HEK293 (cell line): ENCODE results near the gene TMEM184B.

Source experiments
- KLF10 ChIP-seq: fragments of 450-650 bp; IDR thresholded peaks from 2 replicates; pipeline ENCODE4 v1.5.1; 2018; ENCODE audit warnings: missing biosample characterization, mild to moderate bottlenecking, missing genetic modification characterization
- RBAK ChIP-seq: fragments of 450-650 bp; formaldehyde crosslinking; IDR thresholded peaks from 2 replicates; pipeline ENCODE4 v1.5.1; 2016; ENCODE audit warnings: missing biosample characterization, missing genetic modification characterization
- SALL2 ChIP-seq: fragments of 450-650 bp; formaldehyde crosslinking; IDR thresholded peaks from 2 replicates; pipeline ENCODE4 v1.5.0; 2017; ENCODE audit warnings: missing biosample characterization, mild to moderate bottlenecking, missing genetic modification characterization, borderline replicate concordance
- TSHZ1 ChIP-seq: fragments of 450-650 bp; formaldehyde crosslinking; IDR thresholded peaks from 2 replicates; pipeline ENCODE4 v1.5.1; 2016; ENCODE audit warnings: missing biosample characterization, missing genetic modification characterization, borderline replicate concordance
- ZBTB48 ChIP-seq: fragments of 450-650 bp; formaldehyde crosslinking; IDR thresholded peaks from 2 replicates; pipeline ENCODE4 v1.5.1; 2016; ENCODE audit warnings: missing biosample characterization, missing genetic modification characterization
- ZBTB6 ChIP-seq: fragments of 450-650 bp; formaldehyde crosslinking; IDR thresholded peaks from 2 replicates; pipeline ENCODE4 v1.5.1; 2017; ENCODE audit warnings: missing biosample characterization, missing genetic modification characterization
- ZNF10 ChIP-seq: fragments of 450-650 bp; formaldehyde crosslinking; IDR thresholded peaks from 2 replicates; pipeline ENCODE4 v1.5.1; 2017; ENCODE audit warnings: missing biosample characterization, missing genetic modification characterization
- ZNF133 ChIP-seq: fragments of 450-650 bp; formaldehyde crosslinking; IDR thresholded peaks from 2 replicates; pipeline ENCODE4 v1.5.1; 2016; ENCODE audit warnings: missing biosample characterization, missing genetic modification characterization
- ZNF140 ChIP-seq: fragments of 450-650 bp; formaldehyde crosslinking; IDR thresholded peaks from 2 replicates; pipeline ENCODE4 v1.5.1; 2016; ENCODE audit warnings: missing biosample characterization, missing genetic modification characterization
- ZNF2 ChIP-seq: fragments of 450-650 bp; formaldehyde crosslinking; IDR thresholded peaks from 2 replicates; pipeline ENCODE4 v1.5.1; 2016; ENCODE audit warnings: missing biosample characterization, missing genetic modification characterization
- ZNF211 ChIP-seq: fragments of 450-650 bp; formaldehyde crosslinking; IDR thresholded peaks from 2 replicates; pipeline ENCODE4 v1.5.1; 2016; ENCODE audit warnings: low read depth, missing biosample characterization, missing genetic modification characterization
- ZNF221 ChIP-seq: fragments of 450-650 bp; formaldehyde crosslinking; IDR thresholded peaks from 2 replicates; pipeline ENCODE4 v1.5.1; 2017; ENCODE audit warnings: missing biosample characterization, missing genetic modification characterization, borderline replicate concordance
- ZNF223 ChIP-seq: fragments of 450-650 bp; formaldehyde crosslinking; IDR thresholded peaks from 2 replicates; pipeline ENCODE4 v1.5.1; 2016; ENCODE audit warnings: missing biosample characterization, missing genetic modification characterization
- ZNF292 ChIP-seq: fragments of 450-650 bp; formaldehyde crosslinking; IDR thresholded peaks from 2 replicates; pipeline ENCODE4 v1.5.1; 2016; ENCODE audit warnings: low read depth, missing biosample characterization, missing genetic modification characterization, borderline replicate concordance
- ZNF311 ChIP-seq: fragments of 450-650 bp; formaldehyde crosslinking; IDR thresholded peaks from 2 replicates; pipeline ENCODE4 v1.5.1; 2017; ENCODE audit warnings: missing biosample characterization, missing genetic modification characterization, borderline replicate concordance
- ZNF324 ChIP-seq: fragments of 450-650 bp; formaldehyde crosslinking; IDR thresholded peaks from 2 replicates; pipeline ENCODE4 v1.5.1; 2016; ENCODE audit warnings: missing biosample characterization, missing genetic modification characterization
- ZNF354C ChIP-seq: fragments of 450-650 bp; formaldehyde crosslinking; IDR thresholded peaks from 2 replicates; pipeline ENCODE4 v1.5.1; 2016; ENCODE audit warnings: missing biosample characterization, missing genetic modification characterization, low read depth, borderline replicate concordance
- ZNF366 ChIP-seq: fragments of 450-650 bp; formaldehyde crosslinking; conservative IDR thresholded peaks from 2 replicates; pipeline ENCODE4 v1.5.1; 2016; ENCODE audit warnings: missing biosample characterization, missing genetic modification characterization
- ZNF416 ChIP-seq: fragments of 450-650 bp; formaldehyde crosslinking; IDR thresholded peaks from 2 replicates; pipeline ENCODE4 v1.5.1; 2016; ENCODE audit warnings: missing biosample characterization, missing genetic modification characterization
- ZNF423 ChIP-seq: fragments of 450-650 bp; formaldehyde crosslinking; IDR thresholded peaks from 2 replicates; pipeline ENCODE4 v1.5.1; 2016; ENCODE audit warnings: missing biosample characterization, missing genetic modification characterization
- ZNF529 ChIP-seq: fragments of 450-650 bp; formaldehyde crosslinking; IDR thresholded peaks from 2 replicates; pipeline ENCODE4 v1.5.1; 2017; ENCODE audit warnings: missing genetic modification characterization, missing biosample characterization; ENCODE audit not compliant: insufficient replicate concordance
- ZNF530 ChIP-seq: fragments of 450-650 bp; formaldehyde crosslinking; IDR thresholded peaks from 2 replicates; pipeline ENCODE4 v1.5.1; 2016; ENCODE audit warnings: low read depth, missing biosample characterization, missing genetic modification characterization
- ZNF561 ChIP-seq: fragments of 450-650 bp; IDR thresholded peaks from 2 replicates; pipeline ENCODE4 v1.5.1; 2018; ENCODE audit warnings: missing biosample characterization, missing genetic modification characterization, borderline replicate concordance
- ZNF626 ChIP-seq: fragments of 450-650 bp; sonication (Bioruptor Pico); formaldehyde crosslinking; IDR thresholded peaks from 2 replicates; pipeline ENCODE4 v1.5.1; 2018; ENCODE audit warnings: missing biosample characterization, missing genetic modification characterization, inconsistent platforms
- ZNF654 ChIP-seq: fragments of 450-650 bp; formaldehyde crosslinking; IDR thresholded peaks from 2 replicates; pipeline ENCODE4 v1.5.1; 2016; ENCODE audit warnings: low read depth, missing biosample characterization, missing genetic modification characterization
- ZNF664 ChIP-seq: fragments of 450-650 bp; formaldehyde crosslinking; IDR thresholded peaks from 2 replicates; pipeline ENCODE4 v1.5.1; 2016; ENCODE audit warnings: missing biosample characterization, missing genetic modification characterization
- ZSCAN23 ChIP-seq: fragments of 450-650 bp; formaldehyde crosslinking; IDR thresholded peaks from 2 replicates; pipeline ENCODE4 v1.5.1; 2016; ENCODE audit warnings: missing biosample characterization, missing genetic modification characterization
- TF ChIP-seq, protein P1 (sequence below): fragments of 450-650 bp; formaldehyde crosslinking; IDR thresholded peaks from 2 replicates; pipeline ENCODE4 v1.5.1; 2017; ENCODE audit warnings: missing biosample characterization, mild to moderate bottlenecking, missing genetic modification characterization, moderate library complexity
- TF ChIP-seq, protein P2 (sequence below): fragments of 450-650 bp; IDR thresholded peaks from 2 replicates; pipeline ENCODE4 v1.5.1; 2018; ENCODE audit warnings: missing biosample characterization, missing genetic modification characterization
- TF ChIP-seq, protein P3 (sequence below): fragments of 450-650 bp; formaldehyde crosslinking; conservative IDR thresholded peaks from 2 replicates; pipeline ENCODE4 v1.5.1; 2016; ENCODE audit warnings: low read depth, missing biosample characterization, missing genetic modification characterization

Gene TMEM184B

DNA sequence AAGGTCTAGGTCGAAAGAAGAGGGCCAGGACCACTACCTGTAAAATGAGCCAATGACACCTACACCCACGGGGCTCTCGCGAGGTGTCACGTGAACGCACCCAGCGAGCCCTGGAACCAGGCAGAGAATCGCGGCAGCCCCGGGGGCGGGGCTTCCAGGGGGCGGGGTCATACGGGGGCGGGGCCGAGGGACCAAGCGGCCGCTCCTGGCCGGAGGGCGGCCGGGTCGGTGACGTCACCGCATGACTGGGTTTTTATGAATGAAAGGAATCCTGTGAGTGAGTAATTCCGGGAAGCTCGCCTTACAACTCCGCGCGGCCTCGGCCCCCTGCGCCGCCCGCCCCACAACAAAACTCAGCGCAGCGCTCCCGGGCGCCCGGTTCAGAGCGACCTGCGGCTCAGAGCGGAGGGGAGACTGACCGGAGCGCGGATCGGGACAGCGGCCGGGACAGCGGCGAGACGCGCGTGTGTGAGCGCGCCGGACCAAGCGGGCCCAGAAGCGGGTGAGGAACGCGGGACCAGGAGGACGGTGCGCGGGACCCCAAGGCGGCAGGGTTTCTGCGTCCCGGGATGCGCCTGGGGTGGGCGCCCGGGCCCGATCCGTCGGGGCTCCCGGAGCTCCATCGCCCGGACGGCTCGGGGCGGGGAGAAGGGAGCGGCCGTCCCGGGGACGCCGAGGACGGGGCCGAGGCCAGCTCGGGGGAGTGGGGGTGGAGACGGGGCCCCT lies 70.9 kb downstream of the TMEM184B start, which contains the start of gene MAFF (continued):
- TF ChIP-seq ZNF221 (tag by site-specific recombination) (no peak), ZNF529 (tag by site-specific recombination) (no peak), ZNF366 (tag by site-specific recombination) (no peak), ZNF416 (no peak), ZNF664 (no peak), ZNF311 (tag by site-specific recombination) (no peak), ZNF2 (tag by site-specific recombination) (no peak), ZNF530 (tag by site-specific recombination) (no peak), ZNF211 (tag by site-specific recombination) (no peak), ZNF561 (tag by site-specific recombination) (no peak), ZNF140 (no peak), TSHZ1 (tag by site-specific recombination) (peak; percentile 49; the same call in 1 of the 2 replicates), ZNF223 (tag by site-specific recombination) (no peak), ZNF133 (no peak), ZBTB6 (tag by site-specific recombination) (peak; percentile 90), ZNF654 (tag by site-specific recombination) (no peak), KLF10 (tag by site-specific recombination) (peak; percentile 69; the same call in 1 of the 2 replicates), ZBTB48 (no peak), SALL2 (no peak), ZNF423 (tag by site-specific recombination) (no peak), RBAK (tag by site-specific recombination) (no peak), ZNF626 (tag by site-specific recombination) (no peak), ZNF292 (no peak), ZSCAN23 (tag by site-specific recombination) (no peak), ZNF324 (tag by site-specific recombination) (peak; percentile 20; the same call in 1 of the 2 replicates), ZNF354C (tag by site-specific recombination) (no peak), ZNF10 (no peak)
- TF ChIP-seq, protein P1, sequence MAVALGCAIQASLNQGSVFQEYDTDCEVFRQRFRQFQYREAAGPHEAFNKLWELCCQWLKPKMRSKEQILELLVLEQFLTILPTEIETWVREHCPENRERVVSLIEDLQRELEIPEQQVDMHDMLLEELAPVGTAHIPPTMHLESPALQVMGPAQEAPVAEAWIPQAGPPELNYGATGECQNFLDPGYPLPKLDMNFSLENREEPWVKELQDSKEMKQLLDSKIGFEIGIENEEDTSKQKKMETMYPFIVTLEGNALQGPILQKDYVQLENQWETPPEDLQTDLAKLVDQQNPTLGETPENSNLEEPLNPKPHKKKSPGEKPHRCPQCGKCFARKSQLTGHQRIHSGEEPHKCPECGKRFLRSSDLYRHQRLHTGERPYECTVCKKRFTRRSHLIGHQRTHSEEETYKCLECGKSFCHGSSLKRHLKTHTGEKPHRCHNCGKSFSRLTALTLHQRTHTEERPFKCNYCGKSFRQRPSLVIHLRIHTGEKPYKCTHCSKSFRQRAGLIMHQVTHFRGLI (tag by site-specific recombination) = no peak
- TF ChIP-seq, protein P2, sequence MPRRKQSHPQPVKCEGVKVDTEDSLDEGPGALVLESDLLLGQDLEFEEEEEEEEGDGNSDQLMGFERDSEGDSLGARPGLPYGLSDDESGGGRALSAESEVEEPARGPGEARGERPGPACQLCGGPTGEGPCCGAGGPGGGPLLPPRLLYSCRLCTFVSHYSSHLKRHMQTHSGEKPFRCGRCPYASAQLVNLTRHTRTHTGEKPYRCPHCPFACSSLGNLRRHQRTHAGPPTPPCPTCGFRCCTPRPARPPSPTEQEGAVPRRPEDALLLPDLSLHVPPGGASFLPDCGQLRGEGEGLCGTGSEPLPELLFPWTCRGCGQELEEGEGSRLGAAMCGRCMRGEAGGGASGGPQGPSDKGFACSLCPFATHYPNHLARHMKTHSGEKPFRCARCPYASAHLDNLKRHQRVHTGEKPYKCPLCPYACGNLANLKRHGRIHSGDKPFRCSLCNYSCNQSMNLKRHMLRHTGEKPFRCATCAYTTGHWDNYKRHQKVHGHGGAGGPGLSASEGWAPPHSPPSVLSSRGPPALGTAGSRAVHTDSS (tag by site-specific recombination) = no peak
- TF ChIP-seq, protein P3, sequence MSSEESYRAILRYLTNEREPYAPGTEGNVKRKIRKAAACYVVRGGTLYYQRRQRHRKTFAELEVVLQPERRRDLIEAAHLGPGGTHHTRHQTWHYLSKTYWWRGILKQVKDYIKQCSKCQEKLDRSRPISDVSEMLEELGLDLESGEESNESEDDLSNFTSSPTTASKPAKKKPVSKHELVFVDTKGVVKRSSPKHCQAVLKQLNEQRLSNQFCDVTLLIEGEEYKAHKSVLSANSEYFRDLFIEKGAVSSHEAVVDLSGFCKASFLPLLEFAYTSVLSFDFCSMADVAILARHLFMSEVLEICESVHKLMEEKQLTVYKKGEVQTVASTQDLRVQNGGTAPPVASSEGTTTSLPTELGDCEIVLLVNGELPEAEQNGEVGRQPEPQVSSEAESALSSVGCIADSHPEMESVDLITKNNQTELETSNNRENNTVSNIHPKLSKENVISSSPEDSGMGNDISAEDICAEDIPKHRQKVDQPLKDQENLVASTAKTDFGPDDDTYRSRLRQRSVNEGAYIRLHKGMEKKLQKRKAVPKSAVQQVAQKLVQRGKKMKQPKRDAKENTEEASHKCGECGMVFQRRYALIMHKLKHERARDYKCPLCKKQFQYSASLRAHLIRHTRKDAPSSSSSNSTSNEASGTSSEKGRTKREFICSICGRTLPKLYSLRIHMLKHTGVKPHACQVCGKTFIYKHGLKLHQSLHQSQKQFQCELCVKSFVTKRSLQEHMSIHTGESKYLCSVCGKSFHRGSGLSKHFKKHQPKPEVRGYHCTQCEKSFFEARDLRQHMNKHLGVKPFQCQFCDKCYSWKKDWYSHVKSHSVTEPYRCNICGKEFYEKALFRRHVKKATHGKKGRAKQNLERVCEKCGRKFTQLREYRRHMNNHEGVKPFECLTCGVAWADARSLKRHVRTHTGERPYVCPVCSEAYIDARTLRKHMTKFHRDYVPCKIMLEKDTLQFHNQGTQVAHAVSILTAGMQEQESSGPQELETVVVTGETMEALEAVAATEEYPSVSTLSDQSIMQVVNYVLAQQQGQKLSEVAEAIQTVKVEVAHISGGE (tag by site-specific recombination) = no peak
